HEK293 (cell line): ENCODE results near the gene TNS3.

Experiments
- REPIN1 ChIP-seq: fragments of 450-650 bp; formaldehyde crosslinking; IDR thresholded peaks from 2 replicates; pipeline ENCODE4 v1.5.1; 2017; ENCODE audit warnings: missing biosample characterization, missing genetic modification characterization, low read depth
- TSHZ1 ChIP-seq: fragments of 450-650 bp; formaldehyde crosslinking; IDR thresholded peaks from 2 replicates; pipeline ENCODE4 v1.5.1; 2016; ENCODE audit warnings: missing biosample characterization, missing genetic modification characterization, borderline replicate concordance
- YY1 ChIP-seq: fragments of 450-650 bp; formaldehyde crosslinking; IDR thresholded peaks from 2 replicates; pipeline ENCODE4 v1.5.1; 2018; ENCODE audit warnings: missing biosample characterization, missing genetic modification characterization
- YY2 ChIP-seq: fragments of 450-650 bp; formaldehyde crosslinking; IDR thresholded peaks from 2 replicates; pipeline ENCODE4 v1.5.1; 2016; ENCODE audit warnings: missing biosample characterization, missing genetic modification characterization
- ZNF132 ChIP-seq: fragments of 450-650 bp; formaldehyde crosslinking; IDR thresholded peaks from 2 replicates; pipeline ENCODE4 v1.5.1; 2017; ENCODE audit warnings: missing biosample characterization, missing genetic modification characterization, borderline replicate concordance
- ZNF16 ChIP-seq: fragments of 450-650 bp; formaldehyde crosslinking; IDR thresholded peaks from 2 replicates; pipeline ENCODE4 v1.5.1; 2016; ENCODE audit warnings: low read depth, missing biosample characterization, missing genetic modification characterization
- ZNF174 ChIP-seq: fragments of 450-650 bp; formaldehyde crosslinking; IDR thresholded peaks from 2 replicates; pipeline ENCODE4 v1.5.0; 2017; ENCODE audit warnings: missing biosample characterization, mild to moderate bottlenecking, missing genetic modification characterization
- ZNF302 ChIP-seq: fragments of 450-650 bp; formaldehyde crosslinking; IDR thresholded peaks from 2 replicates; pipeline ENCODE4 v1.5.1; 2016; ENCODE audit warnings: missing biosample characterization, missing genetic modification characterization, low read depth
- TF ChIP-seq, protein P1 (sequence below): fragments of 450-650 bp; formaldehyde crosslinking; IDR thresholded peaks from 2 replicates; pipeline ENCODE4 v1.5.1; 2016; ENCODE audit warnings: missing biosample characterization, missing genetic modification characterization

GRCh38 chr7:47523401-47523800, 58.5 kb downstream of the TNS3 start:
- no peak for TF ChIP-seq ZNF174
- no peak for TF ChIP-seq REPIN1 (tag by site-specific recombination)
- no peak for TF ChIP-seq YY1
- no peak for TF ChIP-seq TSHZ1 (tag by site-specific recombination)
- no peak for TF ChIP-seq ZNF16
- TF ChIP-seq, protein P1, sequence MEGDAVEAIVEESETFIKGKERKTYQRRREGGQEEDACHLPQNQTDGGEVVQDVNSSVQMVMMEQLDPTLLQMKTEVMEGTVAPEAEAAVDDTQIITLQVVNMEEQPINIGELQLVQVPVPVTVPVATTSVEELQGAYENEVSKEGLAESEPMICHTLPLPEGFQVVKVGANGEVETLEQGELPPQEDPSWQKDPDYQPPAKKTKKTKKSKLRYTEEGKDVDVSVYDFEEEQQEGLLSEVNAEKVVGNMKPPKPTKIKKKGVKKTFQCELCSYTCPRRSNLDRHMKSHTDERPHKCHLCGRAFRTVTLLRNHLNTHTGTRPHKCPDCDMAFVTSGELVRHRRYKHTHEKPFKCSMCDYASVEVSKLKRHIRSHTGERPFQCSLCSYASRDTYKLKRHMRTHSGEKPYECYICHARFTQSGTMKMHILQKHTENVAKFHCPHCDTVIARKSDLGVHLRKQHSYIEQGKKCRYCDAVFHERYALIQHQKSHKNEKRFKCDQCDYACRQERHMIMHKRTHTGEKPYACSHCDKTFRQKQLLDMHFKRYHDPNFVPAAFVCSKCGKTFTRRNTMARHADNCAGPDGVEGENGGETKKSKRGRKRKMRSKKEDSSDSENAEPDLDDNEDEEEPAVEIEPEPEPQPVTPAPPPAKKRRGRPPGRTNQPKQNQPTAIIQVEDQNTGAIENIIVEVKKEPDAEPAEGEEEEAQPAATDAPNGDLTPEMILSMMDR (tag by site-specific recombination) = no peak
- no peak for TF ChIP-seq ZNF132
- TF ChIP-seq YY2 (tag by site-specific recombination) = no peak
- TF ChIP-seq ZNF302 = no peak
